Testis (tissue), 3 donors: ENCODE data around the gene GREB1L. TPM values are rescaled to one million over a fixed set of nuclear protein-coding genes. Genes with fewer than 3 reads are reported as not detected.

Source experiments
- DNase-seq: peaks from one replicate; pipeline ENCODE4 v3.0.0-alpha.2; 2019
- H3K27ac ChIP-seq, 2 donors: fragments of 200-600 bp; sonication (generic); one replicate each; pipeline ENCODE4 v1.5.1; 2019
- H3K27me3 ChIP-seq: fragments of 200-600 bp; sonication (generic); one replicate; pipeline ENCODE4 v1.5.1; 2019
- H3K36me3 ChIP-seq: fragments of 200-600 bp; sonication (generic); one replicate; pipeline ENCODE4 v1.5.1; 2017; ENCODE audit warnings: low read depth; ENCODE audit errors: missing control alignments
- H3K4me1 ChIP-seq: fragments of 200-600 bp; sonication (generic); one replicate; pipeline ENCODE4 v1.5.1; 2019
- H3K4me3 ChIP-seq, 2 donors: fragments of 200-600 bp; sonication (generic); one replicate each; pipeline ENCODE4 v1.5.1; 2017 to 2019
- H3K9me3 ChIP-seq: fragments of 200-600 bp; sonication (generic); one replicate; pipeline ENCODE4 v1.5.1; 2017
- CTCF ChIP-seq, 3 experiments: fragments of 450-650 bp in 2 of 3; fragments of 200-600 bp in 1 of 3; sonication (generic) in 1 of 3; IDR thresholded peaks; one replicate each; pipeline ENCODE4 v1.5.1; 2016 to 2019; ENCODE audit warnings: antibody characterized with exemption in 3 of 3, mild to moderate bottlenecking in 2 of 3, moderate library complexity in 1 of 3
- POLR2A ChIP-seq: fragments of 450-650 bp; IDR thresholded peaks from one replicate; pipeline ENCODE4 v1.6.1; 2017; ENCODE audit warnings: antibody characterized with exemption, mild to moderate bottlenecking, moderate library complexity
- WGBS, 2 donors: methylation state at CpG; one replicate each; pipeline ENCODE4 v1.1.5; 2018; 5-methylcytosine and 5-hydroxymethylcytosine counted together
- intact Hi-C: fragments of 100-400 bp; cut with DNase I; formaldehyde crosslinking; loops from one replicate; pipeline ENCODE4 v1.15.1; 2023; ENCODE audit warnings: low total_unique reads
- polyA plus RNA-seq: library from polyadenylated mRNA; stranded (reverse); fragments of 350-450 nt; fragmentation: Illumina TruSeq; extraction: RNeasy Lipid Tissue Mini Kit (QIAGEN cat#74804); gene quantifications from one replicate; pipeline ENCODE4 v1.2.3, GENCODE V29; 2014; ENCODE audit warnings: low read depth, low replicate concordance; ENCODE audit not compliant: insufficient read depth
- total RNA-seq, 2 donors: library from RNA; depleted of rRNA; stranded (reverse); fragments of >200 nt; gene quantifications; one replicate each; pipeline ENCODE4 v1.2.3, GENCODE V29; 2016

GREB1L gene
- total and polyA plus RNA-seq, 3 donors from 2014 or later = 11.9 to 40.6 (median 38.4) TPM

- H3K4me3 ChIP-seq = no peak overlapping the region
- TF ChIP-seq CTCF (IDR thresholded peaks at IDR 0.05) (no peak), POLR2A (no peak)
- no peak overlapping the region for H3K27ac ChIP-seq
- intact Hi-C loops = no loop called here
- H3K27me3 ChIP-seq = no peaks in the 10 kb centered on the region
- H3K4me1 ChIP-seq = peaks cover 11% of the 10 kb centered on the region
- no peaks in the 10 kb centered on the region for H3K36me3 ChIP-seq
- WGBS, 2 donors = 95% methylated on average over 1 of the region's 1 CpG
- no peak for DNase-seq
- H3K9me3 ChIP-seq = no peaks in the 10 kb centered on the region
These were observed 19.3 kb downstream of the GREB1L start for GRCh38 chr18:21261352-21261751.

GRCh38 chr18:21262244-21262643 is 20.2 kb downstream of the GREB1L start:
- no peaks in the 10 kb centered on the region for H3K27me3 ChIP-seq
- H3K27ac ChIP-seq = peak overlapping the region in 1 of 2 donors; percentile 71
- DNase-seq = no peak
- H3K9me3 ChIP-seq = no peaks in the 10 kb centered on the region
- intact Hi-C loops = no loop called here
- no peaks in the 10 kb centered on the region for H3K36me3 ChIP-seq
- TF ChIP-seq POLR2A (no peak), CTCF (IDR thresholded peaks at IDR 0.05) (no peak)
- peaks cover 11% of the 10 kb centered on the region for H3K4me1 ChIP-seq
- H3K4me3 ChIP-seq = no peak overlapping the region
- WGBS, 2 donors = 29 to 37% methylated on average over 2 of the region's 2 CpGs

- no peaks in the 10 kb centered on the region for H3K36me3 ChIP-seq
- H3K4me3 ChIP-seq = no peak overlapping the region
- H3K4me1 ChIP-seq = peaks cover 11% of the 10 kb centered on the region
- no peak for TF ChIP-seq CTCF (IDR thresholded peaks at IDR 0.05)
- no peak for TF ChIP-seq POLR2A
- H3K27ac ChIP-seq = no peak overlapping the region
- DNase-seq = no peak
- H3K27me3 ChIP-seq = no peaks in the 10 kb centered on the region
- 55 to 66% methylated on average over 2 of the region's 2 CpGs for WGBS, 2 donors
- no peaks in the 10 kb centered on the region for H3K9me3 ChIP-seq
- intact Hi-C loops = no loop called here
These were observed 20.9 kb downstream of the GREB1L start for GRCh38 chr18:21262979-21263378.

GRCh38 chr18:21264651-21265050 is 22.6 kb downstream of the GREB1L start:
- peaks cover 11% of the 10 kb centered on the region for H3K4me1 ChIP-seq
- no peak overlapping the region for H3K27ac ChIP-seq
- no peaks in the 10 kb centered on the region for H3K9me3 ChIP-seq
- WGBS, 2 donors = 31 to 55% methylated on average over 2 of the region's 2 CpGs
- H3K36me3 ChIP-seq = no peaks in the 10 kb centered on the region
- intact Hi-C loops = no loop called here
- H3K4me3 ChIP-seq = no peak overlapping the region
- TF ChIP-seq CTCF (IDR thresholded peaks at IDR 0.05) (no peak), POLR2A (no peak)
- no peaks in the 10 kb centered on the region for H3K27me3 ChIP-seq
- no peak for DNase-seq

GRCh38 chr18:21265971-21266673 is 24.1 kb downstream of the GREB1L start:
- 88 to 93% methylated on average over 3 of the region's 3 CpGs for WGBS, 2 donors
- no peak overlapping the region for H3K27ac ChIP-seq
- H3K4me3 ChIP-seq = no peak overlapping the region
- no peak for DNase-seq
- H3K36me3 ChIP-seq = no peaks in the 10 kb centered on the region
- H3K9me3 ChIP-seq = no peaks in the 10 kb centered on the region
- peaks cover 11% of the 10 kb centered on the region for H3K4me1 ChIP-seq
- TF ChIP-seq CTCF (IDR thresholded peaks at IDR 0.05) = no peak
- no peak for TF ChIP-seq POLR2A
- intact Hi-C loops = no loop called here
- no peaks in the 10 kb centered on the region for H3K27me3 ChIP-seq
